Adipose tissue (tissue), 3 donors: ENCODE results near the gene CADPS. TPM values are rescaled to one million over a fixed set of nuclear protein-coding genes. Genes with fewer than 3 reads are reported as not detected.

Experiments
- H3K27ac ChIP-seq: one replicate; pipeline ENCODE4 v1.5.1; 2013; ENCODE audit warnings: low read depth, low read length
- WGBS, 3 donors: extraction: QIAGEN DNeasy Blood & Tissue Kit; methylation state at CpG; one replicate each; pipeline ENCODE4 v1.1.7; 2013; 5-methylcytosine and 5-hydroxymethylcytosine counted together
- polyA plus RNA-seq, 3 donors: library from polyadenylated mRNA; stranded (reverse); fragments of 200-250 nt; gene quantifications; one replicate each; pipeline ENCODE4 v1.2.3, GENCODE V29; 2013
- donor health status: healthy with polysubstance abuse.
- donor health status: Bipolar disorder and iron deficiency.
- donor health status: healthy.

Gene CADPS
- polyA plus RNA-seq, 3 donors = 0.04 to 10.5 TPM; not detected in 1

DNA sequence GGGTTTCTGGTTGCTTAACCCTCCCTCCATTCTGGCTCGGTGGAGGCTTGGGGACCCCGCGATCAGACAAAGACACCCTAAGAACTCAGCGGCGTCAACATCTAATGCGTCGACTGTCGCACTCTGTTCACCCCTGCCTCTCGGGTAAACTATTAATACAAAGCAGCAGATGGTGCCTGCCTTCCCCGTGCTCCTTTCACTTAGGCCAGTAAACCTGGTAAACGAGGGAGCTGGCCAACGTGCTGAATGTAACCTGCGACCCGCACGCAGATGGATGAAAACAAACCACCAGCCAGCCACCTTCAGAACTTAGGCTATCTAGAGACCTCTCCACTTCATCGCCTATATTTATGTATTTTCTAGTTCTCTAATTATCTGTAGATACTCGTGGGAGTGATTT is 848 bp upstream of the CADPS start:
- WGBS, 3 donors = 3 to 4% (median 4%) methylated on average over 17 of the region's 17 CpGs
- H3K27ac ChIP-seq = no peak overlapping the region

DNA sequence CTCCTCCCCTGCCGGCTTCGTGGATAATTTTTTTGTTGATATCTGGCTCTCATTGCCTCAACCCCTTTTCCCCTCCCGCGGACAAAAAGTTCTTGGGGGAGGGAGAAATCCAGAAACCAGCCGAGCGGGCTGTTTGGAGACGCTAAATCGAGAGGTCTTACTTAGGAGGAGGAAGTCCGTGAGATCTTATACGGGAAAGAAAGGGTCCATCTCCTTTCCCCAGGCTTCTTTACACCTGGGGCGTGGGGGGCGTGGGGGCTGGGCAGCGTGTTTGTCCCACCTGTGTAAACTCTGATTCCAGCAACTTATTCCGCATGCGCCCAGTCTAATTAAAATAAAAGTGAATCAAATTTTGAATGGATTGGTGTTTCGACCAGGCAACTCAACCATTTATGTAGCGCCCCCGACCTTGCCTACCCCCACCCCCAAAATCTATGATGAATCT is 364 bp upstream of the CADPS start:
- 2 to 6% (median 5%) methylated on average over 18 of the region's 18 CpGs for WGBS, 3 donors
- no peak overlapping the region for H3K27ac ChIP-seq

DNA sequence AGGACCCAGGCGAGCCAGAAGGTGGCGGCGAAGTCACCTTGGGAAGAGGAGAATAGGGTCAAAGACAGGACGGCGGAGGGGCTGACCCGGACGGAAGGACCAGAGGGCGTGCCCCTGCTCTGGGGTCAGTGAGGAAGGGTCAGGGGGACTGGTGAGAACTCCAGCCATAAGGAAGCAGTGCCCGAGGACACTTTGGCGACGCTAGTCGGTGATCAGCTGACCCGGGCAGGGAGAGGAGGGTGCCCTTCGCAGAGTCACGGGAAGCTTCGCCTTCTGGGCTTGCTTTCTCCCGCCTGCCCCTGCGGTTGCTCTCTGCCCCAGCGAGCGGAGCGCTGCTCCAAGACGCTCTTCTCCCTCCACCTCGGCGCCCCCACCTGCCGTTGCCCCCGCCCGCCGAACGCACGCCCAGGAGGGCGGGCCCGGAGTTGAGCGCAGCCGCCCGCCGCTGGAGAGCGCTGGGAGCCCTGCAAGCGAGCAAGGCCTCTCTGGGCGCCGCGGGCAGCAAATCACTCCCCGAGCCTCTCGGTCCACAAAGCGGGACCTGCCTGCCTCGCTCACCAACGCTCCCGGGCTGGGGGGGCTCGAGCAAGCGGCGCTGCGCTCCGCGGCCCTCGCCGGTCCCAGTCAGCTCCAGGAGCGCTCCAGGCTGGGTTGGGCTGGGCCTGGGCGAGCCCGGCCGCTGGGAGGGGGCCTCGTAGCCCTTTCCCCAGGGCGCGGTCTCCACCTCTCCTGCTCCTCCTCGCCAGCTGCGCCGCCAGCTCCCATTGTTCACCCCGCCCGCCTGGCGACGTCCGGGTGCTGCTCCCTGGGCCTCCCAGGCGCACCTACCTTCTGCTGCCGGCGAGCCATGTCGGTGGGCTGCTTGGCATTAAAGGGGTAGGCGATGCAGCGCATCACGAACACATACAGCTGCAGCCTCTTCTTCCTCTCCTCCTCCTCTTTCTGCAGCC is 1.2 kb downstream of the CADPS start:
- WGBS, 3 donors = 0 to 1% (median 1%) methylated on average over 66 to 77 of the region's 77 CpGs
- H3K27ac ChIP-seq = no peak overlapping the region

DNA sequence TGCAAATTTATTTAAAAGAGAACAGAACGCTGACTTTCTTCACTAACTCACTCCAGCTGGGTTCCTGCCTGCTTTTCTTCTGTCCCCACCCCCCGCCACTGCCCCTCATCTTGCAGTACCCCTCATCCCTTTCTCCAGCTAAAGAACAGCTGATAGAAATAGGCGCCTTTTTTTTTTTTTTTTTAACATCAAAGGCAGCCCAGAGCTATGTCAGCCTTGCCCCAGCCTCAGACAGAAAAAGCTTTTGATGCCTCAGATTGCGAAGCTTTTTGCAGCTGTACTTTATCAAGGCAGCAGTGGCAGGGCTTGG is 1.8 kb downstream of the CADPS start:
- 3 to 23% (median 10%) methylated on average over 4 of the region's 4 CpGs for WGBS, 3 donors
- no peak overlapping the region for H3K27ac ChIP-seq

GRCh38 chr3:62872318-62872717 is 2.9 kb downstream of the CADPS start:
- no peak overlapping the region for H3K27ac ChIP-seq

GRCh38 chr3:62870321-62870720 is 4.9 kb downstream of the CADPS start:
- 82 to 87% (median 86%) methylated on average over 1 of the region's 1 CpG for WGBS, 3 donors
- no peak overlapping the region for H3K27ac ChIP-seq

More at GRCh38 chr3:62872318-62872717, 2.9 kb downstream of the CADPS start:
- WGBS, 3 donors = 29 to 41% (median 34%) methylated on average over 1 of the region's 1 CpG

DNA sequence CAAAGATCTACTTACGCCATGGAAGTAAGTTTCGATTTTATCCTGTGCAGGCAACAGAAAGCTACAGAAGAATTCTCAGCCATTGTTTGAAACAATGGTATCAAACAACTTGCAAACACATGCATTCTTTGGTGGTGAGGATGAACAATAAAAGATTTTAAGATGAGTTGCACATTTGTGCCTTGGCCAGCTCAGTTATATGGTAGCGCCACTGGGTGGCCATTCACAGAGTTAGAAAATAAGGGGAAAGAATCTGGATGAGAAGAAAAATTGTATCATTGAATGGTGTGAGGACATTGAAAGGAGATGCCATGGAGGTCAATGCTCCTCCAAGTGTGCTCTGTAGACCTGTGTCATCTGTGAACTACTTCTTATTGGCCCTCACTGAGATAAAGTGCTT is 11.6 kb downstream of the CADPS start:
- 90 to 93% (median 92%) methylated on average over 3 of the region's 3 CpGs for WGBS, 3 donors
- no peak overlapping the region for H3K27ac ChIP-seq

- H3K27ac ChIP-seq = no peak overlapping the region
- WGBS, 3 donors = 47 to 72% (median 71%) methylated on average over 5 of the region's 5 CpGs
These were observed 15.9 kb downstream of the CADPS start for GRCh38 chr3:62859203-62859791.

GRCh38 chr3:62845996-62846395 is 29.2 kb downstream of the CADPS start:
- H3K27ac ChIP-seq = no peak overlapping the region
- WGBS, 3 donors = 51 to 54% (median 52%) methylated on average over 4 of the region's 4 CpGs

DNA sequence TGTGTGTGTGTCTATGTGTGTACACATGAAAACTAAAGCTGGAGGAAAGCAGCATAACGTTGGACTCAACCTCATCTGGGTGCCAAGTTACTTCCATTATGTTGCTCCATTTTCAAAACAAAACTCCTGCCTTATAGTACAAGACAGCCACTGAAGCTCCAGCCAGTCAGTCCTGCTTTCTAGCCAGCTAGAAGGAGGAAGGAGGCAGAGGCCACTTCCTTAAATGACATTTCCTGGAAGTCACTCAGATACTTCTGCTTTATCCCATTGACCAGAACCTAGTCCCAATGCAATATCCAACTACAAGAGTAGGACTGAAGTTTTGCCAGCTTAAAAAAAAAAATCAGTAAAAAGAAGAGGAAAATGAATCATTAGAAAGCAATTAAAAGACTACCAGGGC is 31.7 kb downstream of the CADPS start:
- 28 to 37% (median 36%) methylated on average over 1 of the region's 1 CpG for WGBS, 3 donors
- no peak overlapping the region for H3K27ac ChIP-seq

- no peak overlapping the region for H3K27ac ChIP-seq
- 47 to 73% (median 72%) methylated on average over 1 of the region's 1 CpG for WGBS, 3 donors
These were observed 35.5 kb downstream of the CADPS start for GRCh38 chr3:62839748-62840147.

DNA sequence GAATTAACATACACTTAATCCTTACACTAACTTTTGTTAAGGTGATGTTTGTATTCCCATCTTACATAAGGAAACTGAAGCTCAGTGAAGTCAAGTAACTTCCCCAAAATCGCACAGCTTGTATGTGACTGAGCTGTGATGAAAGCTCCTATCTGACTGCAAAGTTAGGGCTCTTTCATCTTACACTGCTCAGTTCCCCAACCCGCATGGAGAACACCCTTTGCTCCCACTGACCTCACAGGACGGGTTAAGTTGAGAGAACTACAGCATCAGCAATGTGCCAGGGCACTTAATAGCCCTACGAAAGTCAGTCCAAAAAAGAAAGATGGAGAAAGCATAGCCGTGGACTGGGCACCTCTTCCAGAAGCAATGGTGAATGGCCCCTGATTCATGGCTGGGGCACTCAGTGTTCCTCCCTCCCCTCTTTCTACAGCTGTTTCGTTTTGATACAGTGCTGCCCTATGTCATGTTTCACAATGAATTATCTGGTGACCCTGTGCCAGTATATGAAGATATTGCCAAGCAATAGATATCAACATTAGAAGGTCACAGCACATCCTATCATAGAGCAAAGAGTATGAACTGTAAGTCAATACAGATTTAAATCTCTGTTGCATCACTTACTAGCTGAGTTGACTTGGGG is 38.0 kb downstream of the CADPS start:
- H3K27ac ChIP-seq = no peak overlapping the region
- 69 to 73% (median 71%) methylated on average over 6 of the region's 6 CpGs for WGBS, 3 donors

DNA sequence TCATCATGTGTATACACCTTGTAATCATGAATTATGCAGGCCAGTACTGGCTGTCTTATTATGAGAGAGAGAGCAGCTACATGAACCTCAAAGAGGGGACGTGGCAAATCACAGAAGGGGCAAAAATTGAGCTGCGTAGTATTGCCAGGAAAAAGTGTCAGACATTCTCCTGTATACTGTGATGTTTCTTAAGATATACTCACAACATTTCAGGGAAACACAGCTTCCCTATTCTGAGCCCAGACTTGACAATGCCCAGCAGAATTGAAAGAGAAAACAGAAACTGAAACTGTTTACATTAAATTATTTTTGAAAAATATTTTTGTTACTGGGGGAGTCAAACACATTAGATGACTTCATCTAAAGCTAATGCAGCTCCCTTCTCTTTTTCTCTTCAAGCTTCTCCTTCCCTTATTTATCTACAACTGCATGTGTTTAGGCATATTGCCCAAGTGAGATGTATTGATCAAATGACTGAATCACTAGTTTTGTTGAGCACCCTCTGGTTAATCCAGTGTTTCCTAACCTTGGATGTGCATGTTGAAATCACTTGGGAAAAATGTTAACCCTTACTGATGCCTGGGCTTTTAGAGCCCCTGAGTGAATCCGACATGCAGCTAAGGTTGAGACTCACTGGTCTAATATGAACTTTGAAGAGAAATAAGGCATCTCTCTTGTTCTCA is 39.5 kb downstream of the CADPS start:
- 18 to 45% (median 38%) methylated on average over 3 of the region's 3 CpGs for WGBS, 3 donors
- H3K27ac ChIP-seq = no peak overlapping the region

- H3K27ac ChIP-seq = no peak overlapping the region
These were observed 41.7 kb downstream of the CADPS start for GRCh38 chr3:62833538-62833937.

GRCh38 chr3:62832553-62832952 is 42.7 kb downstream of the CADPS start:
- no peak overlapping the region for H3K27ac ChIP-seq
- 67 to 84% (median 69%) methylated on average over 7 of the region's 7 CpGs for WGBS, 3 donors

- no peak overlapping the region for H3K27ac ChIP-seq
- 29 to 58% (median 50%) methylated on average over 2 of the region's 2 CpGs for WGBS, 3 donors
These were observed 44.4 kb downstream of the CADPS start for GRCh38 chr3:62830727-62831322.

GRCh38 chr3:62827550-62827949 is 47.7 kb downstream of the CADPS start:
- no peak overlapping the region for H3K27ac ChIP-seq

DNA sequence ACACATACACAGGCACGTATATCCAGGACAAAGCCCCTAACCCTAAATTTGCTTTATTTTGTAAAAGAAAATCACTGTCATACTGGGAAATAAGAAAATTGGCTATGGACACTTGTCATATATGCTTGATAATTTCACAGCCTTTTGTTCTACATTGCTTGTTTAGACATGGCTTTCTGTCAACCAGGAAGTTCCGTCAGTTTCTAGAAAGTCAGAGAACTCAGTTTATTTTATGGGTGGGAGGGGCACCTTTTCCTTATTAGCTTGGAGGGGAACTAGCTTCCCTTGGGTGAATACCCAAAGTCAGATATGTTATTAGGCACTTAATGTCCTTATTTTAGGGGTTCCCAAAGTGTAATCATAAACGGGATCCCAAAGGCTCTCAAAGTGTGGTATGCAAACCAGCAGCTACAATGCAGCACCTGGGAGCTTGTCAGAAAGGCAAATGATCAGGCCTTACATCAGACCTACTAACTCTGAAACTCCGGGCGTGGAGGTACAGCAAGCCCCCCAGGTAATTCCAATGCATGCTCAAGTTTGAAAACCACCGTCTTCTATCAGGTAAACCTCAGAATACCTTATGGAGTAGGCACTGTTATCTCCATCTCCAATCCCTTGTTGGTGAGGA is 50.1 kb downstream of the CADPS start:
- 66 to 84% (median 81%) methylated on average over 6 of the region's 6 CpGs for WGBS, 3 donors
- H3K27ac ChIP-seq = no peak overlapping the region
